ENCODE data around the gene VPS9D1.

Gene VPS9D1

GRCh38 chr16:89722392-89723278 lies 1.9 kb upstream of the VPS9D1 start:
- H3K27ac ChIP-seq: peak overlapping the region; percentile 97

DNA sequence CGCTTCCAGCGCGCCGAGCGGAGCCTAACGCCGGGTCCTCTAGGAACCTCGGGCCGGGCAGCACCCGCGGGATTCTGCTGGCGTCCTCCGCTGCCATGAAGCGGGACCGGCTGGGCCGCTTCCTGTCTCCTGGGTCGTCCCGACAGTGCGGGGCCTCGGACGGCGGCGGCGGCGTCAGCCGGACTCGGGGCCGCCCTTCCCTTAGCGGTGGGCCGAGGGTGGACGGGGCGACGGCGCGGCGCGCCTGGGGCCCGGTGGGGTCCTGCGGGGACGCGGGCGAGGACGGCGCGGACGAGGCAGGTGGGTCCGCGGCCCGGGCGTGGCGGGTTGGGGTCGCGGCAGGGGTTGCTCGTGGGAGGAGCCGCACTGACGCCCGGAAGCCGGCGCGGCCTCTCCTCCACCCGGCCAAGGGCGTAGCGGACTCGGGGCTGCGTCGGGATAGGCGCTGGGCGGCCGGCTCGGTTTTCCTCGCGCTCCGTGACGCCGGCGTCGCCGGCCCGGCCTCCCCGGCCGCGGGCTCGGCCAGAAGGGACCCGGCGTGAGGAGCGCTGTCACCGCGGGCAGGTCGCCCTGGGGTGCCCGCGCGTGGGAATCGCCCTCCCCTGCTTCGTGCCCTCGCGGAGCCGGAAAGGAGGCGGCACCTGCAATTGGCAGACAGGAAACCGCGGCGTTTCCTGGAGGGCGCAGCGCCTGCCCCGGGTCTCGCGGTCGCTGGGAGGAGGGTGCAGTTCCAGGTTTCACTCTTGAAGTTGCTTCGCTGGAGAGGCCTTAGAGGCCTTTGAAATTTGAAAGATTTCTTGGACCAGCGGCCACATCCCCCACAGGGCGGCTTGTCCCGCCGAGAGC lies 1.1 kb upstream of the VPS9D1 start:
- H3K4me1 ChIP-seq: peaks cover 36% of the 10 kb centered on the region
- H3K4me3 ChIP-seq: peak overlapping the region; percentile 78
- peak overlapping the region; percentile 98 for H3K4me2 ChIP-seq
- peaks cover 21% of the 10 kb centered on the region for H3K27me3 ChIP-seq
- H4K20me1 ChIP-seq: peaks cover 88% of the 10 kb centered on the region
- no peaks in the 10 kb centered on the region for H3K9me3 ChIP-seq
- H3K9ac ChIP-seq: peak overlapping the region; percentile 95
- peak overlapping the region; percentile 97 for H3K27ac ChIP-seq
- TF ChIP-seq Cebpa-rat (IDR thresholded peaks at IDR 0.05): no peak
- H3K36me3 ChIP-seq: peaks cover 50% of the 10 kb centered on the region

More at GRCh38 chr16:89722392-89723278, 1.9 kb upstream of the VPS9D1 start:
- peaks cover 21% of the 10 kb centered on the region for H3K27me3 ChIP-seq
- peaks cover 53% of the 10 kb centered on the region for H3K36me3 ChIP-seq
- peak overlapping the region; percentile 95 for H3K9ac ChIP-seq
- H3K4me2 ChIP-seq: peak overlapping the region; percentile 98
- H4K20me1 ChIP-seq: peaks cover 92% of the 10 kb centered on the region
- TF ChIP-seq Cebpa-rat (IDR thresholded peaks at IDR 0.05): no peak
- H3K4me3 ChIP-seq: peak overlapping the region; percentile 78
- peaks cover 42% of the 10 kb centered on the region for H3K4me1 ChIP-seq
- no peaks in the 10 kb centered on the region for H3K9me3 ChIP-seq

DNA sequence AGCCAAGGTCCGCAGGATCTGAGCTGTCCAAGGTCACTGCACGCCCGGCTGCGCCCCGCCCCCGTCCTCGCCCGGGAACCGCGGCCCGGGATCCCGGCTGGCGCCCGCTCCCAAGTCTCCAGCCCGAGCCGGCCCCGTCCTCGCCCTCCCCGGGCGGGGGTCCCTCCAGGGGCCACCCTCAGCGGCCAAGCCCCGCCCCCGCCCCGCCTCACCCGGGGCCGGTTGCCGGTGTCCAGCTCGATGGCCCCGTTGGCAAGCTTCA lies 216 bp downstream of the VPS9D1 start:
- peak overlapping the region; percentile 78 for H3K4me3 ChIP-seq
- no peak for TF ChIP-seq Cebpa-rat (IDR thresholded peaks at IDR 0.05)
- H3K9ac ChIP-seq: peak overlapping the region; percentile 95
- peak overlapping the region; percentile 97 for H3K27ac ChIP-seq
- H3K36me3 ChIP-seq: peaks cover 49% of the 10 kb centered on the region
- H3K27me3 ChIP-seq: peaks cover 21% of the 10 kb centered on the region
- H3K4me1 ChIP-seq: peaks cover 36% of the 10 kb centered on the region
- H3K4me2 ChIP-seq: peak overlapping the region; percentile 98
- H3K9me3 ChIP-seq: no peaks in the 10 kb centered on the region
- H4K20me1 ChIP-seq: peaks cover 84% of the 10 kb centered on the region

DNA sequence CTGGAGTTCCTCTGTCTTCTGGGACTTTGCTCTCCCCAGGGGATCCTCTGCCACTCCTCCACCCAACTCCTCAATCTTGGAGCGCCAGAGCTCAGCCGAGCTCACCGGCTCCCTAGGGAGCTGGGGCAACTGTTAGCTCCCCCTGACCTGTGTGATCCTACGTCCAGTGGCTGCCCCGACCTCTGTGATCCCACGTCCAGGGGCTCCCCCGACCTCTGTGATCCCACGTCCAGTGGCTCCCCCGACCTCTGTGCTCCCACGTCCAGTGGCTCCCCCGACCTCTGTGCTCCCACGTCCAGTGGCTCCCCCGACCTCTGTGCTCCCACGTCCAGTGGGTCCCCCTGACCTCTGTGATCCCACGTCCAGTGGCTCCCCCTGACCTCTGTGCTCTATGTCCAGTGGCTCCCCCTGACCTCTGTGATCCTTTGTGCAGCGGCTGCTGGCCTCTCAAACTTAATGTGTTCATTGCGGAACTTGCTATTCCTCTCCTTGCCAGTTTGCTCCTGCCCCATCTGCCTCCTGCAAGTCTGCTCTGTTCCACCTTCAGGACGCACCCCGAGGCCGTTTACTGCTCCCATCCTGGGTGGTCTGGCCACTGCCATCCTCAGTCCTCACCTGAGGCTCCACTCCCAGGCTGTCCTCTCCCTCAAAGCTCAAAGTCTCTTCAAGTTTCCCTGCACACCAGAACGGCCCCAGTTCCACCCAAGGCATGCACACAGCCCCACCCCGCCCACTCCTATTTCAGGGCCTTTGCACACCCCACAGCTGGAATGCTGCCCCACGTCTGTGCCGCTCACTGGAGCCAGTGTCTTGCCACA lies 2.8 kb downstream of the VPS9D1 start:
- Histone ChIP-seq H3K9ac (no peak overlapping the region), H3K4me1 (peaks cover 36% of the 10 kb centered on the region), H3K27ac (no peak overlapping the region), H3K27me3 (peaks cover 21% of the 10 kb centered on the region), H4K20me1 (peaks cover 70% of the 10 kb centered on the region), H3K36me3 (peaks cover 34% of the 10 kb centered on the region), H3K4me3 (no peak overlapping the region), H3K4me2 (no peak overlapping the region), H3K9me3 (no peaks in the 10 kb centered on the region)
- no peak for TF ChIP-seq Cebpa-rat (IDR thresholded peaks at IDR 0.05)

- H3K9me3 ChIP-seq: no peaks in the 10 kb centered on the region
- no peak for TF ChIP-seq Cebpa-rat (IDR thresholded peaks at IDR 0.05)
- peaks cover 34% of the 10 kb centered on the region for H3K4me1 ChIP-seq
Measured at GRCh38 chr16:89716916-89717687, 3.6 kb downstream of the VPS9D1 start.

GRCh38 chr16:89716493-89716892 lies 4.2 kb downstream of the VPS9D1 start:
- Histone ChIP-seq H3K4me1 (peaks cover 34% of the 10 kb centered on the region), H3K4me2 (no peak overlapping the region), H3K9me3 (no peaks in the 10 kb centered on the region), H3K27me3 (peaks cover 21% of the 10 kb centered on the region), H3K27ac (no peak overlapping the region), H3K36me3 (peaks cover 34% of the 10 kb centered on the region), H4K20me1 (peaks cover 62% of the 10 kb centered on the region), H3K9ac (no peak overlapping the region), H3K4me3 (no peak overlapping the region)
- TF ChIP-seq Cebpa-rat (IDR thresholded peaks at IDR 0.05): no peak

More at GRCh38 chr16:89716916-89717687, 3.6 kb downstream of the VPS9D1 start:
- no peak overlapping the region for H3K27ac ChIP-seq
- H3K9ac ChIP-seq: no peak overlapping the region
- no peak overlapping the region for H3K4me3 ChIP-seq
- H3K36me3 ChIP-seq: peaks cover 34% of the 10 kb centered on the region
- peaks cover 21% of the 10 kb centered on the region for H3K27me3 ChIP-seq
- H3K4me2 ChIP-seq: no peak overlapping the region
- peaks cover 68% of the 10 kb centered on the region for H4K20me1 ChIP-seq

GRCh38 chr16:89712274-89712781 lies 8.4 kb downstream of the VPS9D1 start:
- Histone ChIP-seq H3K4me3 (peak overlapping the region; percentile 94), H3K27ac (peak overlapping the region; percentile 93), H3K36me3 (peaks cover 23% of the 10 kb centered on the region), H3K27me3 (no peaks in the 10 kb centered on the region), H3K4me2 (peak overlapping the region; percentile 91), H3K9ac (peak overlapping the region; percentile 94), H3K9me3 (no peaks in the 10 kb centered on the region), H4K20me1 (peaks cover 28% of the 10 kb centered on the region), H3K4me1 (peaks cover 25% of the 10 kb centered on the region)
- no peak for TF ChIP-seq Cebpa-rat (IDR thresholded peaks at IDR 0.05)

DNA sequence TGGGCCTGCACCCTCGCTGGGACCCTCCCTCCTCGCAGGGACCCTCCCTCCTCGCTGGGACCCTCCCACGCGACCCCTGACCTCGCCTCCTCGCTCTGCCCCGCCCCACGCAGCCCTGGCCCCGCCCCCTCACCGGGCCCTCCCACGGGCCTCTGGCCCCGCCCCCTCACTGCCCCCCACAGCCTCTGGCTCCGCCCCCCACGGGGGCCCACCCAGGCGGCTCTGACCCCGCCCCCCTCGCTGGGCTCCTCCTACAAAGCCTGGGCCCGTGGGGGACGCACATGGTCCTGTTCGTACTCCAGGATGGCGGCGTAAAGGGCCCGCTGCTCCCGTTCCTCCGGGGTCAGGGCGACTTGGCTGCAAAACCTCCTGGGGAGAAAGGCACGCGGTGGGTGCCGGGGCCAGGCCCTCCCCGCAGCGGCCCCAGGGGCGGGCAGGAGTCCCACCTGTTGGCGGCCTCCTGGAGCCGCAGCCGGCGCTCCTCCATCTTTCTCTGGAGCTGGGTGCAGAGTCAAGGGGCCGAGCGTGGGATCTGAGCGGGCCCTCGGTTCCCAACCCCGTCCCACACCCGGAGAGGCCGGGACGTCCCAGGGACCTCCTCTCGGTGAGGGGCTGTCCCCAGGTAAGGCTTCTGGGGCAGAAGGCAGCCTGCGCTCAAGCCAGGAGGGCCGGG lies 9.0 kb downstream of the VPS9D1 start:
- Histone ChIP-seq H3K9ac (peak overlapping the region; percentile 94), H4K20me1 (peaks cover 26% of the 10 kb centered on the region), H3K4me1 (peaks cover 25% of the 10 kb centered on the region), H3K9me3 (no peaks in the 10 kb centered on the region), H3K36me3 (peaks cover 20% of the 10 kb centered on the region), H3K27me3 (no peaks in the 10 kb centered on the region), H3K27ac (peak overlapping the region; percentile 93), H3K4me2 (peak overlapping the region; percentile 91), H3K4me3 (peak overlapping the region; percentile 94)
- TF ChIP-seq Cebpa-rat (IDR thresholded peaks at IDR 0.05): no peak

Measured in BLaER1 (cell line).